ENCODE measurements around the gene OR5T3.
"Not testable (repeated sequence)": the region's sequence is repeated elsewhere in the genome, so short reads cannot be mapped to it uniquely, and the experiment has no call there.

The OR5T3 gene

DNA sequence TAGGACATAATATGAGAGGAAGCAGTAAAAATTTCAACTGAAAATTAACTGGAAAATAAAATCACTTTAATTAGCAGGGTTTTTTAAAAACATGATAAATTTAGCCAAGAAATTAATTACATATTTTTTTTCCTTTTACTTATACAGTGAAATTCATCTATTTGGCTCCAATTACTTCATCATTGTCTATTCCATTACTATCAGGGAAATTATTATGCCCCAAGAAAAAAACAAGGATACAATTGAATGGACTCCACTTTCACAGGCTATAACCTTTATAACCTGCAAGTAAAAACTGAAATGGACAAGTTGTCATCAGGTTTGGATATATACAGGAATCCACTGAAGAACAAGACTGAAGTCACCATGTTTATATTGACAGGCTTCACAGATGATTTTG is at the start of gene OR5T3:
Gene OR5T3, plus strand, starts transcription at position 301 of the 400 bp plus-strand sequence. Its CDS starts 0 bp downstream, at position 301.
- FAIRE-seq: no peak

DNA sequence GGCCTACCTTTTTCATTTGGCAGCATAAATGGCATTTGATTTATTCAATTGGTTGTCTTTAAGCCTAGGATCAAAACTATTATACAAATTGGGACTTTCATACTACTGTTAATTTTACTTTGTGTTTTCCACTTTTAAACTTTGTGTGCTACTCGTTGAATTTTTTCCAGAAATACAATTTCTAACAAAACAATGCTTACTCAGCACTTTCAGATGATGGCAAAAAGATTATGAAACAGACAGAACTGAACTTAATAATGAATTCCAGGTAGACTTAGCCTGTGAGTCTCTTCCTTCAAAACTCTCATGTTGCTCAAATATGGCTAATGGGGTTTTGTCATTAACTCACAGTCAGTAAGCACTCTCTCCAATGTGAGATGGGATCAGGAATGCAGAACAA is 44.3 kb upstream of the OR5T3 start:
- FAIRE-seq: no peak

DNA sequence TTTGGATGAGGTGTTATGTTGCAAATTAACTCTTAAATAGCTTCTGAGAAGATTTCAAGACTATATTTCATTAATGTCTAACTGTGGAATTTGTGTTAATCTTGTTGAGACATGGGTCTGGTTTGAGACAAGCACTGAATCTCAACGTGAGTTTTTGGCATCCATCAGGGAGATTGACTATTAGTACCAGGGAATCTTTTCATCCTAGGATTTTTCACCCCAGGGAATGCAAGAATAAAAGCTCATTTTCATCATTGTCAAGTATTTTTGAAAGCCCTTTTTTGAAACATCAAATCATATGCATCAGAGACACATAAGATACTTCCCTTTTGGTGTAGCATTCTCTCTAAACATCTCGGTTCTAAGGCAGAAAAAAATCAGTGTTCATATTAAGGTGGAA is 37.5 kb upstream of the OR5T3 start:
- FAIRE-seq: no peak

DNA sequence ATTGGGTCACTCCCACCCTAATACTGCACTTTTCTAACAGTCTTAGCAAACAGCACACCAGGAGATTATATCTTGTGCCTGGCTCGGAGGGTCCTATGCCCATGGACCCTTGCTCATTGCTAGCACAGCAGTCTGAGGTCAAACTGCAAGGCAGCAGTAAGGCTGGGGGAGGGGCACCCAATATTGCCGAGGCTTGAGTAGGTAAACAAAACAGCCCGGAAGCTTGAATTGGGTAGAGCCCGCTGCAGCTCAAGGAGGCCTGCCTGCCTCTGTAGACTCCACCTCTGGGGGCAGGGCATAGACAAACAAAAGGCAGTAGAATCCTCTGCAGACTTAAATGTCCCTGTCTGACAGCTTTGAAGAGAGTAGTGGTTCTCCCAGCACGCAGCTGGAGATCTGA is 32.3 kb upstream of the OR5T3 start:
- FAIRE-seq: not testable (repeated sequence)

DNA sequence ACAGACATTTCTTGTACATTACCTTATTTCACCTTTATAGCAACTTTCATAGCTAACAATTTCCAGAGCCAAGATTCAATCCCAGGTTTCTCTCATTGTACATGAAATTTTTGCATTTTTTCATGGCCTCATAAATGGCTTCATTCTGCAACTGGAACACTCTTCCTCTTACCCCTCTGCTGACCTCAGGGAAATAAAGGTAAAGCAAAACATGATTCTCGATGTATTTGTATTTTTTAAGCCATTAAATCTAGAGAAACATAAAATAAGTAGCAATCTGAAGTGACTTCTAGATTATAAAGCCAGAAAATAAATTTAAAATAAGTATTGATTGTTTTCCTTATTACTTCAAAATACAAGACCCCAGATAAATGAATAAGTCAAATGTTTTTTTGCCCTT is 17.9 kb upstream of the OR5T3 start, which contains the start of gene OR5T2:
Gene OR5T2, minus strand, starts transcription at position 101 of the 400 bp plus-strand sequence. CDS start 1,193 bp downstream, outside the sequence.
- FAIRE-seq: no peak

DNA sequence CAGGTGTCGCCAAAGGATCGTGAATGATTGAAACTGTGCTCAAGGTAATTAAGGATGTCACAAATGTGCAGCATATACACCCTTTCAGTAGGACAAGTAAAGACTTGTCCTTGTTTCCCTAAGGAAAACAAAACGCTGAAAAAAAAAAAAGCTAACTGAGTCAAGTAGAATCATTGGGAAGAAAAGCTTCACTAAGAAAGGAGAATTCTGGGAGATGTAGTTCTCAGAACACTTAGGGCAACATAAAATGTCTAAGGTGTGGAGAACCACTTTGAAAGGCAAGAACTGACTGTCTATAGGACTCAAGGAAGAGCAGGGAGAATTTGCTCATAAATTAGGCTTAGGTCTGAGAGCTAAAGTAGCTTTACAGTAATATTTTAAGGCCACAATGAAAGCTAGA is 19.0 kb downstream of the OR5T3 start:
- no peak for FAIRE-seq

DNA sequence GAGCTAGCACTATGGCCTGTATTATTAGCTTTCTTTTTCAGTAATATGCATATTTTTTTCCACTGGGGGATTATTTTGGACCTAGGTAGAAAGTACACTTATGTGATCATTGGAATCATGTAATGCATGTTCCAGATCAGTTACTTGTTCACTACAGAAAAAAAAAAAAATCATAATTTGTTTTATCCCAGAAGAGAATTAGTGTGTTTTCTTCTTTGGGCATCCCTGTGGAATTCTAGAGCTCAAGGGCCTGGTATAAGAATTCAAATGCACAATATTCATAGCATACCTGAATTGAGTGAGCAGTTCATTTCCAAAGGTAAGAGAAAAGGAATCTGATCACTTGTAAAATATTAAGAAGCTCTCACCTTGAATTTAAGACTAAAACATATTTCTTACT is 21.8 kb downstream of the OR5T3 start, which contains the start of gene OR5T1:
Gene OR5T1, plus strand, starts transcription at position 301 of the 400 bp plus-strand sequence. CDS start 1,485 bp downstream, outside the sequence.
- FAIRE-seq: no peak

DNA sequence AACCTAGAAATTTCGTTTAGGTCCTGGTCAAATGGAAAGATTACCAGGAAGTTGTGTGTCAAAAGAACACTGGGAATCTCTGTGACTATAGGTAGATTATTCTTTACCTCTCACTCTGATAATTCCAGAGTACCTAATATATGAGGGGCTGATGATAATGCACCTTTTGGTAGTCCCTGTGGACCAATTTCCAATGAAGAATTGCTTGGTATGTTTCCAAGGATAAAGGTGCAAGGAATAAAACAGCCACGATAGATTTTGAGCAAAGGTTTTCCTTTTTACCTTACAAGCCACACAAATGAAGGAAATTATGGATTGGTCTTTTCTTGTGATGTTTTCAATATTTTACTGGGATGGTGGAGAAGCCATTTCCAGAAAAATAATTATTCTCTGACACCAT is 40.1 kb downstream of the OR5T3 start, which contains the start of gene OR8H1:
Gene OR8H1, minus strand, starts transcription at position 101 of the 400 bp plus-strand sequence. CDS start 1,192 bp downstream, outside the sequence.
- no peak for FAIRE-seq

DNA sequence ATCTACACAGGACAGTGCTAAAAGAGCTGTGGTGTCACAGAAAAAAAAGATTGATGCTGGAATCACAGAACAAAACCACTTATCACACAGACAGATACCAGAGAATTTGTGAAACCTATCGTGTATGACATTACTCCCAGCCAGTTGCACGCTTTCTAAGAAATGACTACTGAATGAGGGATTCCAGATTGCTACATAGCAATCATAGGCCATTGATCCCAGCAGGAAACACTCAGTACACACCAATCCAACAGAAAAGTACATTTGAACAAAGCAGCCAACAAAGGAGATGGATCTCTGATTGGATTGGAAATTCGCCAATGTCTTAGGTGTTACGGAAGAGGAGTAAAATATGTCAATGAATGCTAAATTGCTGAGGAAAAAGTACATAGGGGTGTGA is 44.8 kb downstream of the OR5T3 start:
- FAIRE-seq: no peak

All from colon (tissue), 2 donors.